ENCODE measurements around the gene FAM171A1.
"Not testable (repeated sequence)": the region's sequence is repeated elsewhere in the genome, so short reads cannot be mapped to it uniquely, and the experiment has no call there.

The FAM171A1 gene

GRCh38 chr10:15344876-15345285 is 26.2 kb downstream of the FAM171A1 start:
- peak; percentile 94 for DNase-seq (ENCODE audit: low spot score)

DNA sequence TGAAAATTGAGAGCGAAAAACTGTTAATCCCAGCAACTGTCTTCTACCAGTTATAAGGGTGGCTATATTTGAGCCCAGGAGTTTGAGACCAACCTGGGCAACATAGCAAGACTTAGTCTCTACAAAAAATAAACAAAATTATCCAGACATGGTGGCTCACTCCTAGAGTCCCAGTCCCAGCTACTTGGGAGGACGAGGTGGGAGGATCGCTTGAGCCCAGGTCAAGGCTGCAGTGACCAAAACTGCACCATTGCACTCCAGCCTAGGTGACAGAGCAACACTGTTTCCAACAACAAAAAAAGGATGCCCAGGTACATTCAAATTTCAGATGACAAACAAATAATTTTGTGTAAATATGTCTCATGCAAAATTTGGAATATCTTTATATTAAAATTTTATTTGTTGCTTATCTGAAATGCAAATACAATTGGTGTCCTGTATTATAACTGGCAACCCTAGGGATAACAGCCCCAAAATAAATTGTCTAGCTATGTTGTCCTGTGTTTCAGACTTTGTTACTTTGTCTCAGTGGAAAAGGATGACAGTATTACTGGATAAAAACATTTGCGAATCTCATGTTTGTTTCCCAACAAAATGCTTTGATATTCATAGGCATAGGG is 26.7 kb downstream of the FAM171A1 start:
- DNase-seq (ENCODE audit: low spot score): no peak

DNA sequence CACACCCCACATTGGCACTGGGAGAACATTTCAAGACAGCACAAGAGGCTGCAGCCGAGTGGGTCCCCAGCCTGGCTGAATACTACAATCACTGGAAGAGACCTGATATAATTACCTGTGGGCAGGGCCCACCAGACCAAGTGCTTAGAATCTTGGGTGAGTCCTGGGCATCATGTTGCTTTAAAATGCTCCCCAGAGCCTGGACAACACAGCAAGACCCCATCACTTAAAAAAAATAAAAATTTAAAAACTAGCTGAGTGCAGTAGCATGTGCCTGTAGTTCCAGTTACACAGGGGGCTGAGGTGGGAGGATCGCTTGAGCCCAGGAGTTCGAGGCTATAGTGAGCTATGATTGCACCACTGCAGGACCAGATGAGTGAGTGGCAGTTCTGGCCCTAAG is 28.1 kb downstream of the FAM171A1 start:
- DNase-seq (ENCODE audit: low spot score): no peak

DNA sequence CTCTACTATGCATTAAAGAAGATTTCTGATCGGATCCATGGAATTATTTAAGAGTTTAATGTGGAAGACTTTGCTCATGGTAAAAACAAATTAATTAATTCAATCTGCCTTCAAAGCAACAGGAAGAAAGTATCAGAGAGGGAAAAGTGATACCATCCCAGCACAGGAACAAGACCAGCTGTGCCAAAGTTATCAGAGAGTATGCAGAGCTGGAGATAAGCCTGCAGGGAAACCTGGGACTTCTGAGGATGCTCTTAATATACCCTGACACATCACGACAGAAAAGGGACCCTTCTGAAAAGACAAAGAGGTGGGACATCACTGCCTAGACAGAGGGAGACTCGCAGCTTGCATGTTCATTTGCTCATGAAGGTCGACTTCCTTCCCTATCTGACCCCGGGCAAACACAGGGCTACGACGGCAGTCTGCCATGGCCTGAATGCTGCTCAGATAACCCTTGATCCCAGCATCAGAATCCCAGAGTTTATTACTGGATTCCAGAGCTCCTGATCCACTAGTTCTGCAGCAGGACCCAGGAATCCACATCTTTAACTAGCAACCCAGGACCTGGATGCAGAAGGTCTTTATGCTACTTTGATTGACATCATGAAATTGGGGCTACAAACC is 29.5 kb downstream of the FAM171A1 start:
- no peak for DNase-seq (ENCODE audit: low spot score)

DNA sequence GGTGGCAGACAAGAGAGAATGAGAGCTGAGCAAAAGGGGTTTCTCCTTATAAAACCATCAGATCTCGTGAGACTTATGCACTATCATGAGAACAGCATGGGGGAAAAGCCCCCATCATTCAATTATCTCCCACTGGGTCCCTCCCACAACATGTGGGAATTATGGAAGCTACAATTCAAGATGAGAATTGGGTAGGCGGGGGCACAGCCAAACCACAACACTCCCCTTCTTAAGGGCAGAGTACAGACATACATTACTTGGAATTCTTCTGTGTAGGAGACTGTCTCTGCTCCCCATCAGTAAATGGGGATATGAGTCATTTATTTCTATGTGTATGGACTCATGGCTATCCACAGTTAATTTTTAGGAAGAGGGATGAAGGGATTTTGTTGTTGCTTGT is 31.2 kb downstream of the FAM171A1 start:
- no peak for DNase-seq (ENCODE audit: low spot score)

- DNase-seq (ENCODE audit: low spot score): not testable (repeated sequence)
These were observed 33.6 kb downstream of the FAM171A1 start for GRCh38 chr10:15337441-15337923.

- no peak for DNase-seq (ENCODE audit: low spot score)
These were observed 34.9 kb downstream of the FAM171A1 start for GRCh38 chr10:15336211-15336610.

GRCh38 chr10:15335508-15335907 is 35.6 kb downstream of the FAM171A1 start:
- DNase-seq (ENCODE audit: low spot score): no peak

- no peak for DNase-seq (ENCODE audit: low spot score)
These were observed 36.3 kb downstream of the FAM171A1 start for GRCh38 chr10:15334650-15335323.

DNA sequence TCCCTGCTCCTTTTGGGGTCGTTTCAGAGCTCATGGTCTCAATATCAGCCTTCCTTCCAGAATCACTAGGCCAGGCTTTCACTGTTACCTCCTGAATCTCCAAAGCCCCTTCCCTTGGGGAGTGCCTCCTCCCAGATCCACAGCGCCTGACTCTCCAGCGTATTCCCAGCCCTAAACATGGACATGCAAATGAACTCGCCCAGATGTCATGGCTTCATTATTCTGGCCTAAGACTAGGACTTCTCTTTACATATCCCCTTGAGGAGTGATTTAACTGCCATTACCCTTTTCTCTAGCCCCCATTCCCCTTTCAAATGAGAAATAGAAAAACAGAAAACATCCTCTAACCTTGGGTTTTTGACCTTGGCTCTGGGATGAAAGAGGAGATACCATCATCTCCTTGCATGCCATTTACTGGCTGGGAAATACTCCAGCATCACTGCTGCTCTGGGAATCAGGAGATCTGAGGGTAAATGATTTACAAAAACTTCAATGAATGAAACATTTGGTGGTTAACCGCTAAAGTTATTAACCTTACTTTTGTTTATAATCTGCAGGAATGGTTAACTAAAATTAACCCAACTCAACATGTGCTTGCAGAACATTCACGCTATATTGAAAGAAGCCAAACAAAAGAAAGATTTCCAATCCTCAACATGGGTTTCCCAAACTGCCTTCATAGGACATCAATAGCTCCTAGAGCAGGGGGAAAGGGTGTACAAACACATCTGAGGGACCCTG is 37.0 kb downstream of the FAM171A1 start:
- no peak for DNase-seq (ENCODE audit: low spot score)

GRCh38 chr10:15333181-15333580 is 37.9 kb downstream of the FAM171A1 start:
- DNase-seq (ENCODE audit: low spot score): not testable (repeated sequence)

DNA sequence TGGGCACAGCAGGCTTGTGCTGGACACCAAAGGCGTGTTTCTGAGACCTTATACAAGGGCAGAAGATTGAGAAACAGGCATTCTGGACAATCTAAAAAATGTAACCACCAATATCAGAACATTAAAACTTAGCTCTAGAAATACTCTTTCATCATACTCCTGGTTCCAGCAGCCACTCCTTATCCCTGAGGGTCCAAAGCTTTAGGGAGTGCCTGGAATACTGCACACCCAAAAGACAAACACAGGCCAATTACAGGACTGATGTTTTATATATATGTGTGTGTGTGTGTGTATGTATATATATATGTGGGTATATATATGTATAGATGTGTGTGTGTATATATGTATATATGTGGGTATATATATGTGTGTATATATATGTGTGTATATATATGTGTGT is 39.6 kb downstream of the FAM171A1 start:
- DNase-seq (ENCODE audit: low spot score): no peak

DNA sequence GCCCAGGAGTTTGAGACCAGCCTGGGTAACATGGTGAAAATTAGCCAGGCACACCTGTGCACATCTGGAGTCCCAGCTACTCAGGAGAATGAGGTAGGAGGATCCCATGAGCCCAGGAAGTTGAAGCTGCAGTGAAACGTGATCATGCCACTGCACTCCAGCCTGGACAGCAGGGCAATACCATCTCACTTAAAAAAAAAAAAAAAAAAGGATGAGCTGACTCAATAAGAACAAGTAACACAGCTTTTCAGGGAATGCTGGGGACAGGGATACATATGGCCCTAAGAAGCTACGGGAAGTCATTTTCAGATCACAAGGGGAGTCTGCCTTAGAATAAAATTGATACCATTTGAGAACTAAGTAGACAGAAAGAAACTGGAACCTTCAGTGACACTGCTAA is 41.7 kb downstream of the FAM171A1 start:
- DNase-seq (ENCODE audit: low spot score): no peak

DNA sequence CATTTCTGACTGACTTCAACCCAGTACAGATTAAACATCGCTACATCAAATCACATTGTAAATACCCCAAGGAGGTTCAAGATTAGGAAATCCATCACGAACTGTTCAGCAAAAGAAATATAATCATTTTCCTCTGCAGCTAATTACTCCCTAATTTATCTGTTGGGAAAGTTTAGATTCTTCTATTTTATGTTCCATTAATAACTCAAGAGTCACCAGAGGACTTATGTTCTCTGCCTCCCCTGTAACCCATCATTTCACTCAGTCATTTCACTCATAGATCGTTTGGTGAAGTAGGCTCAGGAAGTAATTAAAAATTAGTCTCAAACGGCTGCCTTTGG is 45.2 kb downstream of the FAM171A1 start:
- DNase-seq (ENCODE audit: low spot score): no peak

DNA sequence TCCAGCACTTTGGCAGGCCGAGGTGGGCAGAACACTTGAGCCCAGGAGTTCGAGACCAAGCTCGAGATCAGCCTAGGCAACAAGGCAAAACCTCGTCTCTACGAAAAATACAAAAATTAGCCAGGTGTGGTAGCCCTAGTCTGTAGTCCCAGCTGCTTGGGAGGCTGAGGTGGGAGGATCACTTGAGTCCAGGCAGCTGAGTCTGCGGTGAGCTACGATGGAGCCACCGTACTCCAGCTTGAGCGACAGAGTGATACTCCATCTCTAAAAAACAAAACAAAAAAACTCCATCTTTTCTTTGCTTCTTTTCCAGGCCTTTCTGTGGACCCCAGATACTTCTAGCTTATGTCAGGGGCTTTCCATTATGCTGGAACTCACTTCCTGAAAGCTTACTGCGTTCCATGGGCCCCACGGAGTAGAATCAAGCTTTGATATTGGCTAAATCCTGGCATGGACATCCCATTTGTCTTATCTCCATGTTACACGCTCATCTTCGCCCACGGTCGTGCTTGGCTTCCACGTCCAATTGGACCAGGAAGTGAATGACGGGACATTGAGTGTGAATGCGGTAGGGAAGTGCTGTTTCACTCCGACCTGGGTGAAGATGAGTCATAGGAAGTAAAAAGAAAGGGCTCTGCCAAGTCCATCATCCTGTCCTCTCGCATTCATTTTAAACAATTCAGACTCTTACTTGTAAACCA is 45.7 kb downstream of the FAM171A1 start:
- DNase-seq (ENCODE audit: low spot score): no peak

- DNase-seq (ENCODE audit: low spot score): no peak
These were observed 46.5 kb downstream of the FAM171A1 start for GRCh38 chr10:15324611-15325010.

DNA sequence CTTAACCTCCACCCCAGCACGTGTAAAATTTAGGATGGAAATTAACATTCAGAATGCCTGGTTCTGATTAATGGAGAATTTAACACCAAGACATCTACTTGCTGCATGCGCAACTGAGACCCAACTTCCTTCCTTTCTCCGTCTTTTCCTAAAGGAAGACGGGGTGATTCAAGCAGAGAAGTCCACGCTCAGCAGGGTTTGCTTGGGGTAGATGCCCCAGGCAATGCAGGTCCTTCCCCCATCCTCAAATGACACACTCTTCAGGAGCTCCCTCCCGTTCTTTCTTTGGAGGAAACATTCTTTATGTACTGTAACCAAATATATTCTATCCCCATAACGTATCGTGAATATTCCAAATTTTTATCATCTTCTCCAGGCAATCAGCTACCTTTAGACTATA is 47.0 kb downstream of the FAM171A1 start:
- no peak for DNase-seq (ENCODE audit: low spot score)

DNA sequence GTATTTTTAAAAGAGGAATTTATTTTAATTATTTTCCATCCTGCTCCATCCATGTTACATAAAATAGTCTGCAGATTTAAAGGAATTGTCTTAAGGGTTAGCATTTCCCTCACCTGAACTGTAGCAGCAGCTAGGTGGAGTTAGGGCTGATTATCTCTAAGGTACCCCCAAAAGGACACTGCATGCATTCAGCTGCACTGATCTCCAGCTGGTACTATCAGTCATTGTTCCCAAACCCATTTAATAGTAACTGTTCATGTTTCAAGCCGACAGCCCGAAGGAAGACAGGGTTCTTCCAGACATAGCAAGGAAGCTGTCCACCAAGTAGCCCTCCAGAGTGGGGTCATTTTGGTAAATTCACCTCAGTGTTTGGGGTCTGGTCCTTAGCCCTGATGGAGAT is 48.7 kb downstream of the FAM171A1 start:
- DNase-seq (ENCODE audit: low spot score): no peak

GRCh38 chr10:15321431-15322341 is 49.4 kb downstream of the FAM171A1 start:
- no peak for DNase-seq (ENCODE audit: low spot score)

DNA sequence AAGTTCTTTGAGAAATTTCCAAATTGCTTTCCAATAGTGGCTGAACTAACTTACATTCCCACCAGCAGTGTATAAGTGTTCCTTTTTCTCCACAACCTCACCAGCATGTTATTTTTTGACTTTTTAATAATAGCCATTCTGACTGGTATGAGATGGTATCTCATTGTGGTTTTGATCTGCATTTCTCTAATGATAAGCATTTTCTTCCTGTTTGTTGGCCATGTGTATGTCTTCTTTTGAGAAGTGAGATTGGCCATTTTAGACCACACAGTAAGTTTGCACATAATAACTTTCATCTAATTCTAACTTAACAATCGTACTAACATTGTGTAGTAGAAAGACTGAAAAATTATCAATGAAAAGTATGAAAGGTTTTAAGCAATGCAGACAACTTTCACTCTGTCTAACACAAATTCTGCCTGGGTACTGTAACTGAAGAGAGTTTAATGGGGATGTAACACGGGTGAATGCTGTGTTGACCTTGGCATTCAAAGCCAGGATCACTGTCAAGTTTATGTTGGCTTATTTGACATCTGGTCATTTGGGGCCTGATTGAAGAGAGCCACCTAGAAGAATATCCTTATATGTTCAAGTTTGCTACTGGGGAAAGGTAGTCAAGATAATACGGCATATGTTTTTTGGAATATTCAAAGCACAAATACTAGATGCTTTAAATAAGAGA is 50.4 kb downstream of the FAM171A1 start:
- DNase-seq (ENCODE audit: low spot score): no peak
